HG02759 (cell line): ENCODE measurements around the gene FBXO46.

Experiments used
- ATAC-seq: cut with Tn5 transposase; IDR thresholded peaks from one replicate; pipeline ENCODE4 v1.9.1; 2021; ENCODE audit warnings: mild to moderate bottlenecking, moderate library complexity; ENCODE audit not compliant: unreplicated experiment

The FBXO46 gene

DNA sequence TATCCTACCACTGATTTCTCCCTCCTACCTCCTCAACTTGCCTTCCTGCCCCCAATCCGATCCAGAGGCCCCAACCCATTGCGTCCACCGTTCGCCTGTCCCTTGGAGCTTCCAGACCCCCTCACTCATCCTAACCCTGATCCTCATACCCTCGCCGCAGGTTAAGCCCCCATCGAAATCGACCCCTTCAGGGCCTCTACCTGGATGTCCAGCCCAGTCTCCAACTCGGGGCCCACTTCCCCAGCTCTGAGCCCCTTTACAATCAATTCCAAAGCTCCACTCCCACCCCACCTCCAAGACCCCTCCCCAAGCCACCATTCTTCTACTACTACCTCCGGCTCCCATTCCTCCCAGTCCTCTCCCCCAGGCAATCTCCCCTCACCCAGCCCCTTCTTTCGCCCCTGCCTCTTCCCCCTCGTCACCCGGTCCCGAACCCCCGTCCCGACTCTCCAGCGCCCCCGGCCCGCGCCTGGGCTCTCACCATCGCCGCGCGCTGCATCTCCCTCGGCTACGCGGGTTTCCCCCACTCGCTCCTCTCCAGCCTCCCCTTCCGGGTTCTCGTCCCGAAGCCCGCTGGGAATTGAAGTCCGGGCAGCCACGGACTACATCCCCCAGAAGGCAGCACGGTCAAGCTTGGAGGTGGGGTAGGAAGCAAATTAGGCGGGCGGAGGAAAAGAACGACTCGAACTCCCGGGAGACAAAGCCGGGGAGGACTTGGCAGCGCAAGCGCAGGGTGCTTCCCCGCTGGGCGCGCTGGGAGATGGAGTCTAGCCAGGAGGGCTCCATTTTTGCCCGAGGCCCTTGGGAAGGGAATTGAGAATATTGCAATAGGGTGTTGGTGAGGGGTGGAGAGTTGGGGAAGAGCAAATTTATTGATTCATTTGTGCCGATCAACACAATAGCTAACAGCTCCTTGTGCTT is at the start of gene FBXO46:
Gene FBXO46, minus strand, starts transcription at position 529 of the 921 bp plus-strand sequence. CDS start 17,401 bp downstream, outside the sequence.
- ATAC-seq: peak; percentile 95

- ATAC-seq: no peak
These were observed 49.4 kb upstream of the FBXO46 start for GRCh38 chr19:45780146-45780447.

GRCh38 chr19:45779231-45780145 is 48.8 kb upstream of the FBXO46 start:
- ATAC-seq: peak; percentile 83

- no peak for ATAC-seq
These were observed 47.4 kb upstream of the FBXO46 start for GRCh38 chr19:45778010-45778661.

GRCh38 chr19:45777395-45777961 is 46.8 kb upstream of the FBXO46 start:
- no peak for ATAC-seq

DNA sequence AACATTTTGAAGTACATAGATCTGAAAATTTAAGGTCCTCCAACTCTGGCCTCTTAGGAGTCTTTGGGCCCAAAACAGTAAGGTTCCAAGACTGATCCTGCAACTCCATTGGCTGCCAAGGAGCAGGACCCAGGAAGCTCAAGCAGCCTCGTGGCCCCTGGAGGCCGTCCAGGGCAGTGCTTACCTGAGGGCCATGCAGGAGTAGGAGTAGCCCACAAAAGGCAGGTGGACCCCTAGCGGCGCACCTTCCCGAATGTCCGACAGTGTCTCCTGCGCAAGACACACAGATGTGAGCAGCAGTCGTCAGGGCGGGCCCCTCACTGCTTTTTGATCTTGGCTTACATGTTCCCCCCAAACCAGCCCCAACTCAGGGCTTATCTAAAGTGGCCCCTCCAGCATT is 44.1 kb upstream of the FBXO46 start:
- no peak for ATAC-seq

GRCh38 chr19:45773384-45773783 is 42.7 kb upstream of the FBXO46 start:
- ATAC-seq: no peak

DNA sequence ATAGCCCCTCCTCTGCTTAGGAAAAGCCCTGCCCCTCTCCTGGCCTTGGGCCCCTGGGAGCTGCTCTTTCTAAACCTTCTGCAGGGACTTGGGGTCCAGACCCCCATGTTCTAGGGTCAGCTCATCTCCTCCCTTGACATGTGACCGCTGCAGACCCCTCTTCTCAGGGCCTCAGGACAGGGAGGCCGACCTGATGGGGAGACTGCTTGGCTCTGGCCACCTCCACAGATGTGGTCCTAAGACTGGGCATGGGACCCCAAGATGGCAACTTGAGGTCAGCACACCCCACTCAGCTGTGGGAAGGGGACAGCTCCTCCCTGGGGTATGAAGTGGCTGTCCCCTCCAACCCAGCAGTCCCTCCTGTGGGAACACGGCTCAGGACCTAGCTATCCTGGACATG is 42.2 kb upstream of the FBXO46 start:
- ATAC-seq: no peak

DNA sequence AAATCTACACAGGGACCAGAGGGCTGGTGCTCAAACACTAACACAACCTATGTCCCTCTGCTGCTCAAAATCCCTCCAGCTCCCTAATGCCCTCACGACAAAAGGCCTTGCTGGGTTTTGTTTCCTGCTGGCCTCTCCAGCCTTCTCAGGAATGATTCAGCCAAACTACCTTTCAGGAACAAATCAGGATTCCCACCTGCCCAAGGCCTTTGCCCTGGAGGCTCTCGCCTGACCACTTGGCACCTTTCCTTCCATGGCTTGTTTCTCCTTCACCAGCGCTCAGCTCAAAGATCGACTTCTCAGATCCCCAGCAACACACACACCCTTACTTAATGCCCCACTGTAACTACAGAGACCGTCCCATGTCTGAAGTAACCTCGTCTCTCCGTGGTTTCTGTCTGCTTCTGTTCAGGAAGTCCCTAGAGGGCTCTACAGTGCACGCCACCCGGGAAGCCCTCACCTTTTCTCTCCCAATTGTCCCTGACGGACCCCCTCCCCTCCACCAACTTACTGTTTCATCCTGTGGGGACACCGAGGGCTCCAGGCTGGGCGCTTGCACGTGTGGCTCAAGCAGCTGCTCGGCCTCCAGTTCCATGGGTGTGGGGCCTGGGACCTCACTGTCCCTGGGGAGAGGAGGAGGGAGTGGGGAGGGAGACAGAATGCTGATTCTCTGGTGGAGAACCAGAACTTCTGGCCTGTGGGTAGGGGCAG is 41.6 kb upstream of the FBXO46 start:
- no peak for ATAC-seq

GRCh38 chr19:45771311-45771933 is 40.7 kb upstream of the FBXO46 start:
- ATAC-seq: no peak

- ATAC-seq: peak; percentile 54
These were observed 39.8 kb upstream of the FBXO46 start for GRCh38 chr19:45770192-45771101.

DNA sequence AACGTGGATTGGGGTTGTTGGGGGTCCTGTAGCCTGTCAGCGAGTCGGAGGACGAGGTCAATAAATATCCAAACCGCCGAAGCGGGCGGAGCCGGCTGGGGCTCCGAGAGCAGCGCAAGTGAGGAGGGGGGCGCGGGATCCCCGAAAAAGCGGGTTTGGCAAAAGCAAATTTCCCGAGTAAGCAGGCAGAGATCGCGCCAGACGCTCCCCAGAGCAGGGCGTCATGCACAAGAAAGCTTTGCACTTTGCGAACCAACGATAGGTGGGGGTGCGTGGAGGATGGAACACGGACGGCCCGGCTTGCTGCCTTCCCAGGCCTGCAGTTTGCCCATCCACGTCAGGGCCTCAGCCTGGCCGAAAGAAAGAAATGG is 39.1 kb upstream of the FBXO46 start:
- no peak for ATAC-seq

- ATAC-seq: peak; percentile 66
These were observed 38.5 kb upstream of the FBXO46 start, which contains the start of gene SIX5 for GRCh38 chr19:45768984-45769782. SIX5 (minus strand) TSS chr19:45769252; CDS start chr19:45768844, 408 bp downstream.

- no peak for ATAC-seq
These were observed 37.9 kb upstream of the FBXO46 start for GRCh38 chr19:45768655-45768983.

DNA sequence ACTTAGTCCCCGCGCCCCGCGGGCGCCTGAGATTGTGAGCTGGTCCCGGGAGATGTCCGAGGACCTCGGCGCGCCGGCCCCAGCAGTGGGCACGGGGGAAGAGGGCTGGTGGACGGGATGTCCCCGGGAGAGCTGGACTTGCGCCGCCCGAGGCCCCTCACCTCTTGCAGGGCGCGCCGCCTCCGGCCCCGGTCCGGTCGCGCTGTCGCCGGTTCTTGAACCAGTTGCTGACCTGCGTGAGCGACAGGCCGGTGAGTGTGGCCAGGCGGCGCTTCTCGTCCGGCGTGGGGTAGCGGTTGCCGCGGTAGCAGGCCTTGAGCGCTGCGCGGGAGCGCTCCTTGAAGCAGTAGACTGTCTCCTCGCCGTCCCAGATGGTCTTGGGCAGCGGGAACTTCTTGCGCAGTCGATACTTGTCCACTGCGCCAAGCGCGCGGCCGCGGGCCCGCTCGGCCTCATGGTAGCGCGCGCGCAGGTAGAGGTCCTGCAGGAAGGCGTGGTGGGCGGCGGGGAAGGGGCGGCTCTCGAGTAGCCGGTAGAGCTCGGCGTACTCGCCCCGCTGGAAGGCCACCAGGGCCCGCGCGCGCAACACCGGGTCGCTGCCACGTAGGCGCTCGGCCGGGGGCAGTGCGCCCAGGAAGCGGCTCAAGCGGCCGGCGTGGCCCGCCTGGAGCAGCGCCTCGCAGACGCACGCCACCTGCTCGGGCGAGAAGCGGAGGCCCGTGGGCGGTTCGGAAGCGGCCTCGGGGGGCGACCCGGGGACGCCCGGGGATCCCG is 37.4 kb upstream of the FBXO46 start:
- no peak for ATAC-seq

DNA sequence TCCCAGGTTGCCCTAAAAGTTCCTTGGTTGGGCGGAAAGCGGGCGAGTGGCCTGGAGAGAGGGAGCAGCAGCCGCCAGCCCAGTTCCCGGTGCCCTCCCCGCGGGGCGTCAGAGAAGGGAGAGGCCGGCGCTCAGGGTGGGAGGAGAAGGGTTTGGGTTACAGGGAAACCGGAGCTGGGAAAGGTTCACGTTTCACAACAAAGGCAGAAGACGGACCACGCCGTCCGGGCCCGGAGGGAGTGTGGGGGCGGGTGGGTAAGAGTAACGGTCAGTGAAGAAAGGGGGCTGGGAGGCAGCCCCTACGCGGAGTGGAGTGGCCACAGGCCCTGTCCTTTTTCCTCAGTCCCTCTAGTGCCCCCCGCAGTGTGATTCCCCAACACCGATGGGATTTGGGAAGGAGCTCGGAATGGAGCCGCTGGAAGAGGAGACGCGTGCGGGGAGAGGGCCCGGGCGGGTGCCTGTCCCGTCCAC is 36.7 kb upstream of the FBXO46 start:
- ATAC-seq: no peak

DNA sequence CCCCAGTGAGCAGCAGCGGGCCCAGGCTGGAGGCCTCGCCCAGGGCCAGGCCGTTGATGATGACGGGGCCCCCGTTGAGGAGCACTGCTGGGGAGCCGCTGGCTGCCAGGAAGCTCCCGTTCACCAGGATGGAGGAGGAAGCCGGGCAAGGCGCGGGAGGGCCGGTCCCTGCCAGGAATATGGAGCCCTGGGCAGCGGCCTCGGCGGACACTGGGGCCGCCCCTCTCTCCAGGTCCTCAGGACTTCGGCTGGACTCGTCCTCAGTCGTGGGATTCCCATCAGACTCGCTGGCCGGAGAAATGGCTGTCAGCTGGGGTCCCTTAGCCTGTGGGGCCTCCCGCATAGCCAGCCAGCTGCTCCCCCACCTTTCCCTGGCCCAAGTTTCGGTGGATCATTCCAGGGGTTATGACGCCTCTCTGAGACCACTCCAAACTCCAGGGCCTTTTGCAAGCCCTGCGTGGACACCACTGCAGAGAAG is 36.2 kb upstream of the FBXO46 start:
- ATAC-seq: no peak
